CD4-positive, alpha-beta T cell (primary cell): ENCODE data around the gene GRIFIN. TPM values are rescaled to one million over a fixed set of nuclear protein-coding genes. Genes with fewer than 3 reads are reported as not detected.

Experiments
- ATAC-seq: fragments of 200-7000 bp; cut with Tn5 transposase; one replicate; pipeline ENCODE4 v1.10.0; 2022; ENCODE audit warnings: mild to moderate bottlenecking; ENCODE audit not compliant: poor library complexity
- CTCF ChIA-PET: fragments of 350-600 bp; sonication (Branson Sonifier 250); formaldehyde crosslinking; loops from one replicate; lab custom pipeline; 2021; ENCODE audit warnings: antibody characterized with exemption, inconsistent platforms; lab: Charles Lee
- POLR2A ChIA-PET: fragments of 350-600 bp; sonication (Branson Sonifier 250); formaldehyde crosslinking; loops from one replicate; lab custom pipeline; 2021; ENCODE audit warnings: antibody characterized with exemption, inconsistent platforms; lab: Charles Lee
- DNase-seq, 14 experiments: peaks; one replicate each; pipeline ENCODE4 v3.0.0-alpha.2; 2013 to 2020; ENCODE audit warnings: mixed read lengths in 2 of 14
- H3K27ac ChIP-seq, 2 donors: one replicate each; pipeline versions ENCODE4 v1.5.1 to v1.7.0; 2013; ENCODE audit warnings: low read length in 2 of 2, low read depth in 1 of 2, mild to moderate bottlenecking in 1 of 2
- H3K27me3 ChIP-seq, 2 experiments: 1 replicate in 1 of 2; 2 replicates in 1 of 2; pipeline versions ENCODE4 v1.6.1 to v1.7.0; 2013; ENCODE audit warnings: low read length in 2 of 2, control low read depth in 1 of 2, mild to moderate bottlenecking in 1 of 2, moderate library complexity in 1 of 2; ENCODE audit not compliant: insufficient read depth in 2 of 2, control insufficient read depth in 1 of 2
- H3K36me3 ChIP-seq: one replicate; pipeline ENCODE4 v1.6.1; 2013; ENCODE audit warnings: low read length, control low read depth; ENCODE audit not compliant: insufficient read depth
- H3K4me1 ChIP-seq: one replicate; pipeline ENCODE4 v1.6.1; 2013; ENCODE audit warnings: low read length, control low read depth; ENCODE audit not compliant: insufficient read depth
- H3K4me3 ChIP-seq: one replicate; pipeline ENCODE4 v1.5.1; 2013; ENCODE audit warnings: mild to moderate bottlenecking, low read length, moderate library complexity
- H3K9me3 ChIP-seq, 2 experiments: 1 replicate in 1 of 2; 2 replicates in 1 of 2; pipeline versions ENCODE4 v1.6.1 to v1.7.0; 2013; ENCODE audit warnings: low read length in 2 of 2, mild to moderate bottlenecking in 2 of 2, control low read depth in 1 of 2, moderate library complexity in 1 of 2; ENCODE audit not compliant: control insufficient read depth in 1 of 2, insufficient read depth in 1 of 2
- H3K27ac Mint-ChIP-seq: one replicate; pipeline ENCODE4 v1.8.0; 2020; ENCODE audit warnings: mixed read lengths
- H3K27me3 Mint-ChIP-seq: one replicate; pipeline ENCODE4 v1.8.0; 2021; ENCODE audit warnings: mixed read lengths
- H3K36me3 Mint-ChIP-seq: one replicate; pipeline ENCODE4 v1.8.0; 2021; ENCODE audit warnings: low read depth, mixed read lengths
- H3K4me1 Mint-ChIP-seq: one replicate; pipeline ENCODE4 v1.8.0; 2021; ENCODE audit warnings: low read depth, mixed read lengths
- H3K4me3 Mint-ChIP-seq: one replicate; pipeline ENCODE4 v1.8.0; 2020; ENCODE audit warnings: mild to moderate bottlenecking, mixed read lengths
- H3K9me3 Mint-ChIP-seq: one replicate; pipeline ENCODE4 v1.8.0; 2020; ENCODE audit warnings: mixed read lengths
- CTCF ChIP-seq: fragments of 200-600 bp; IDR thresholded peaks from one replicate; pipeline ENCODE4 v1.8.0; 2022; ENCODE audit warnings: antibody characterized with exemption, mild to moderate bottlenecking
- intact Hi-C, 2 experiments: fragments of 100-400 bp; cut with DNase I in 1 of 2; cut with micrococcal nuclease in 1 of 2; formaldehyde crosslinking; loops; one replicate each; pipeline versions ENCODE4 v1.15.1 to v1.9.0; 2023 to 2025; cut with DNase I, micrococcal nuclease
- total RNA-seq, 174 experiments: library from RNA in 2 of 174; stranded (reverse) in 2 of 174; gene quantifications; one replicate each; pipeline ENCODE4 v1.2.3 and lab custom pipeline; 2021 to 2026

The GRIFIN gene
- total RNA-seq, 2 experiments from 2014 or later = not detected

DNA sequence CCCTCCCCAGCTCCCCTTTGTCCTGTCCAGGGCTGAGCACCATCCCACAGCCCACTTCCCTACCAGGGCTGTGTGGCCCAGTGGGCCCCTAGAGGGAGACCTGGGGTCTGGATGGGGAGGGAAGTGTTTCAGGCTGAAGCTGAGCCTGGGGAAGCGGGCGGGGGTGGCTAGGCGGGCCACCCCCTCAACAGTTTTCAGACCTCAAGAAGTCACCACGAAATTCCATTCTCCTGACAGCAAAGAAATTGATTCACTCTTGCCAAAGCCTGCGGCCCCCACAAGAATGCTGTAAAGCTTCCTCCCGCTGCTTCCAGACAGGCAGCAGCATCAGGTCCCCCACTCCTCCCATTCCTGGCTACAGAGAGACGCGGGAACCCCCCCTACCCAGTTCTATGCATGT, 40.8 kb upstream of the GRIFIN start:
- no peak overlapping the region for H3K4me3 ChIP-seq
- H3K9me3 ChIP-seq = no peaks in the 10 kb centered on the region
- H3K27ac ChIP-seq = no peak overlapping the region
- CTCF ChIA-PET = no interaction called here
- Mint-ChIP-seq H3K27ac (peak overlapping the region; percentile 75), H3K4me3 (peak overlapping the region; percentile 20), H3K27me3 (no peaks in the 10 kb centered on the region), H3K4me1 (peaks cover 39% of the 10 kb centered on the region), H3K36me3 (peaks cover 16% of the 10 kb centered on the region), H3K9me3 (no peaks in the 10 kb centered on the region)
- no peaks in the 10 kb centered on the region for H3K27me3 ChIP-seq
- peaks cover 5% of the 10 kb centered on the region for H3K36me3 ChIP-seq
- no peak for ATAC-seq
- peaks cover 52% of the 10 kb centered on the region for H3K4me1 ChIP-seq
- no peak for DNase-seq
- POLR2A ChIA-PET = interaction anchor here (1.1 to 1.8 kb wide), 3 partner anchors 8 to 14 kb away, joined by 3 to 6 read pairs (median 5); no protein-coding TSS in a partner anchor
- no peak for TF ChIP-seq CTCF
- intact Hi-C loops = no loop called here

- no peaks in the 10 kb centered on the region for H3K27me3 ChIP-seq
- no peak for TF ChIP-seq CTCF
- ATAC-seq = no peak
- peaks cover 9% of the 10 kb centered on the region for H3K36me3 Mint-ChIP-seq
- peaks cover 54% of the 10 kb centered on the region for H3K4me1 ChIP-seq
- no peaks in the 10 kb centered on the region for H3K27me3 Mint-ChIP-seq
- H3K27ac ChIP-seq = no peak overlapping the region
- intact Hi-C loops = no loop called here
- peak overlapping the region; percentile 20 for H3K4me3 Mint-ChIP-seq
- no peaks in the 10 kb centered on the region for H3K36me3 ChIP-seq
- ChIA-PET CTCF (no interaction called here), POLR2A (interaction anchor here (1.8 kb wide), 2 partner anchors 7 to 13 kb away, joined by 5 to 6 read pairs; no protein-coding TSS in a partner anchor)
- H3K4me3 ChIP-seq = no peak overlapping the region
- no peaks in the 10 kb centered on the region for H3K9me3 ChIP-seq
- DNase-seq = no peak
- H3K9me3 Mint-ChIP-seq = no peaks in the 10 kb centered on the region
- peak overlapping the region; percentile 12 for H3K27ac Mint-ChIP-seq
- peaks cover 41% of the 10 kb centered on the region for H3K4me1 Mint-ChIP-seq
Observed at GRCh38 chr7:2516194-2516555, 40.0 kb upstream of the GRIFIN start.

DNA sequence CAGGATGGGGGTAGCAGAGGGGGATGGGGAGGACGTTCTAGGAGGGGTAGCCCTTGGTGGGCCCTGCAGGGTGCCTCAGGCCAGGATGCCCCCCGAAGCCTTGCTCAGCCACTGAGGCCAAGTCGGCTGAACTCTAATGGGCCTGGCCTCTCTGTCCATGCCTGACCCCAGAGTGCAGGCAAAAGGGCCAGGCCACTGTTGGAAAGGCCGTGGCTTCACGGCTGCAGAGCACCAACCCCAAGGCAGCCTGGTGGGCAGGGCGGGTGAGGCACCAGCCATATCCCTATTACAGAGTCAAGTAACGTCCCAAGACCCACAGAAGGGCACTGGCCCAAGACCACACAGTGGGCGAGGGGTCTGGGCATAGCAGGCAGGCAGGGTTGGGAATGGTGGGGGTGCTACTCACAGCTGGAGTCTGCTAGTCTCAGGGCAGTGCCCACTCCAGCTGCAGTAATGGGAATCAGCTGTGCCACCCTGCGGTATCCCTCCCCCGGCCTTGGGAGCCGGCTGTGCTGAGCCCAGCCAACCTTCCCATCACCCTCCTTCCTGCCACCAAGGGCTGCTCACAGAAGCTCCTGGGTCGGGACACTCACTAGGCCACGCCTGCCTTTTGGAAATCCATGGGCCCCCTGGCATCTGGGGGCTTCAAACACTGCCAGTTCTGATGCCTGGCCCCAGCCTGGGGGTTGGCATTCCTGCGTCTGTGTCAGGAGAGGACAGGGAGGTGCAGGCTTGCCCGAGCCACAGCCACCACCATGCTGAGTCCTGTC, 39.4 kb upstream of the GRIFIN start:
- peaks cover 6% of the 10 kb centered on the region for H3K36me3 Mint-ChIP-seq
- no peaks in the 10 kb centered on the region for H3K27me3 ChIP-seq
- peaks cover 44% of the 10 kb centered on the region for H3K4me1 Mint-ChIP-seq
- intact Hi-C loops = no loop called here
- no peaks in the 10 kb centered on the region for H3K9me3 ChIP-seq
- ATAC-seq (no peak), DNase-seq (no peak)
- H3K27me3 Mint-ChIP-seq = no peaks in the 10 kb centered on the region
- H3K27ac Mint-ChIP-seq = peak overlapping the region; percentile 12
- H3K4me1 ChIP-seq = peaks cover 59% of the 10 kb centered on the region
- POLR2A ChIA-PET = no interaction called here
- H3K9me3 Mint-ChIP-seq = no peaks in the 10 kb centered on the region
- H3K4me3 ChIP-seq = no peak overlapping the region
- no peak for TF ChIP-seq CTCF
- no peak overlapping the region for H3K27ac ChIP-seq
- CTCF ChIA-PET = no interaction called here
- H3K4me3 Mint-ChIP-seq = no peak overlapping the region
- H3K36me3 ChIP-seq = no peaks in the 10 kb centered on the region
